Measurements from ENCODE around the gene POLR2J.
A peak's percentile ranks its signal among the peaks of the same experiment; 100 is the strongest.
"Not testable (repeated sequence)": the region's sequence is repeated elsewhere in the genome, so short reads cannot be mapped to it uniquely, and the experiment has no call there.

POLR2J gene

DNA sequence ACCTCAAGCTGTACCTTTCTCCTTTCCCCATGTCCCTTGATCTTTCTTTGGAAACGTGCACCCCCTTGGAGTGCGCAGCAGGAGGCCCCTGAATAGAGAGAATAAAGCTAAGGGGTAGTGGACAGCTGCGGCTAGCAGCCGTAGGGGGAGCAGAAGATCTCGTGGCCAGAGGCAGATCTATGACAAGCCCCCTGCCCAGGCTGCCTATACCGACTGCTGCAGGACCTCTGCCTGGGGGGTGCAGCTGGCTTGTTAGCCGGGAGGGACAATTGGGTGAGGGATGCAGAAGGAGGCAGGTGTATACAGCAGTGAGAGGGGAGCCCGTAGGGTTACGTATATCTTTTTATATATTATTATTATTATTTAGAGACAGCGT lies 475 bp upstream of the POLR2J start:
- not testable (repeated sequence) for H3K36me3 Mint-ChIP-seq; H3K4me1 Mint-ChIP-seq; H3K27ac Mint-ChIP-seq; H3K4me3 Mint-ChIP-seq; H3K9me3 Mint-ChIP-seq; DNase-seq (ENCODE audit: low spot score in 2 of 2); H3K27me3 Mint-ChIP-seq
- peak; percentile 2 for ATAC-seq (ENCODE audit: low read depth)

DNA sequence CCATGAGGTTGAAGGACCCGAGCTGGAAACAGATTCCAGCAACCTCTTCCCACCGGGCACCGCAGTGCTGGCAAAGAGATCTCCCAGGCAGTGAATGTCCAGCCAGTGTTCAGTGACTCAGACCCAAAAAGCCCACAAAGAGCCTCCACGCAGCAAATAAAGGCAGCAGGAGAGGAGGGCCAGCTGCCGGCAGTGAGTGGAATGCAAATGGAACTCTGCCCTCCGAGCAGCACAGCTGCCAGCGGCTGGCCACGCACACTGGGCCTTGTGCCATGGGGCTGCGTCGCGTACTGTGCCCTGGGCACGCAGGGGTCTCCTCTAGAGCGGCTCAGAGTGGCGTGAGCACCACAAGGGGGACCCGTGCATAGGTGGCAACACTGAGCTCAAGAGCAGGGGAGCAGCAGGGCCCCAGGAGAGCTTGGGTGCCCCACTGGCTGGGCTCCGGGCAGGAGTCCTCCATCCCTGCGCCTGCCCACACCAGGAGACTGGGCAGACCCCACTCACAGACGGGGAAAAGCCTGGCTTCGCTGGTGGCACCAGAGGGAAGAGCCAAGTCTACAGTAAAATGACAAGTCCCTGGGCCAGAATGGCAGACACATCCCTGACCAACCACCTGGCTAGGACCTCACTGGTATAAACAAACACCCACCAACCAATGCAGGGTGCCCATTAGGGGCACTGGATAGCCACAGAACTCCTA lies 3.8 kb downstream of the POLR2J start:
- H3K9me3 Mint-ChIP-seq; H3K27ac Mint-ChIP-seq; DNase-seq (ENCODE audit: low spot score in 2 of 2): not testable (repeated sequence)

DNA sequence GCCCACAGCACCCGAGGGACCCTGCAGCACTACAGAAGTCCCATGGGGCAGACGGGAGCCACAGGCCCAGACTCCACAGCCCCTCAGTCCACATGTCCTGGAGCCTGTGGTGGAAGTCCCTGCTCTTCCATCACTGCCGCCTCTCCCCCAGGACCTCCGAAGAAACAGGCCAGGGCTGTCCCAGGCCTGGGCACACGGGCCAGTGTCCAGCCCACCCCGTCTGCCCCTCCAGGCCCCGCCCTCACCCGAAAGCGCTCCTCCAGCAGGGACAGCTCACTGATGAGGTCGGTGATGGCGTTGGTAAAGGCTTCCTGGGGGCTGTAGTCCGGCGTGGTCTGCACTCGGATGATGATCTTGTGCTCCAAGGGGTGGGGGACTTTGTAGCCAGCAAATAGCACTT lies 4.6 kb downstream of the POLR2J start:
- not testable (repeated sequence) for H3K27ac Mint-ChIP-seq; ATAC-seq (ENCODE audit: low read depth); H3K36me3 Mint-ChIP-seq; H3K4me3 Mint-ChIP-seq; DNase-seq (ENCODE audit: low spot score in 2 of 2); H3K27me3 Mint-ChIP-seq; H3K4me1 Mint-ChIP-seq; H3K9me3 Mint-ChIP-seq

More for the DNA sequence above, 3.8 kb downstream of the POLR2J start:
- not testable (repeated sequence) for H3K36me3 Mint-ChIP-seq; ATAC-seq (ENCODE audit: low read depth); H3K4me1 Mint-ChIP-seq; H3K27me3 Mint-ChIP-seq; H3K4me3 Mint-ChIP-seq

DNA sequence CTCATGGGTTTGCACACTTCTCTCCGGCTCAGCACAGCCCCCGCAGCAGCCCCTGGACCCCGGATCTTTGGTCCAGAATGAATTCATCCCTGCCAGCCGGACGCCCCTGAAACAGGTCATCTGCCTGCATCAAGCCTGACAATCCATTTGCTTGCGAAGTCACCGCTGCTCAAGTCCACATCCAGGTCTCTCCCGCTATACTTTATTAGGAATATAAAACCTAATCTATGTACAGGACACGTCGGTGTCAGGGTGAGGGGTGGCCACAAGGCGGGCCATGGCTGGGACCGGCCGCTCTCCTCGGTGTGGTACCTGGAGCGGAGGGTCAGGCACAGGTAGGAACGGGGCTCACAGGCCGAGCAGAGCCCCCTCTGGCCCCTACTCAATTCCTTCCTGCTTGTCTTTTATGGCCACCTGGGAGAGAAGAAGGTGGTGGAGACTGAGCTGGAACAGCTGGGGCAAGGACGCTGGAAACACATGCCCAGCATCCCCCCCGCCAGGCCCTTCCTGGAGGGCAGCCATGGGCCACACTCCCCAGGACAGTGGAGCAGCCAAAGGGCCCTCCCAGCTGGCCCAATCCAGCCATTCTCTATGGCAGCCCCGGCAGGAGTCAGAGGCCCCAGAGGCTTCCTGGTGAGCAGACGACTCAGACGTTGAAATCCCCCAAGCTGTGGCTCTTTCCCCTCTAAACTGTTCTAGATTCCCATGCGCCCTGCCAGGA lies 5.3 kb downstream of the POLR2J start:
- no peaks in the 10 kb centered on the region for H3K4me1 Mint-ChIP-seq
- H3K4me3 Mint-ChIP-seq = no peak overlapping the region
- peaks cover 2% of the 10 kb centered on the region for H3K36me3 Mint-ChIP-seq
- DNase-seq (ENCODE audit: low spot score in 2 of 2) (no peak), ATAC-seq (ENCODE audit: low read depth) (no peak)
- H3K27me3 Mint-ChIP-seq = no peaks in the 10 kb centered on the region
- H3K27ac Mint-ChIP-seq = no peak overlapping the region
- no peaks in the 10 kb centered on the region for H3K9me3 Mint-ChIP-seq

DNA sequence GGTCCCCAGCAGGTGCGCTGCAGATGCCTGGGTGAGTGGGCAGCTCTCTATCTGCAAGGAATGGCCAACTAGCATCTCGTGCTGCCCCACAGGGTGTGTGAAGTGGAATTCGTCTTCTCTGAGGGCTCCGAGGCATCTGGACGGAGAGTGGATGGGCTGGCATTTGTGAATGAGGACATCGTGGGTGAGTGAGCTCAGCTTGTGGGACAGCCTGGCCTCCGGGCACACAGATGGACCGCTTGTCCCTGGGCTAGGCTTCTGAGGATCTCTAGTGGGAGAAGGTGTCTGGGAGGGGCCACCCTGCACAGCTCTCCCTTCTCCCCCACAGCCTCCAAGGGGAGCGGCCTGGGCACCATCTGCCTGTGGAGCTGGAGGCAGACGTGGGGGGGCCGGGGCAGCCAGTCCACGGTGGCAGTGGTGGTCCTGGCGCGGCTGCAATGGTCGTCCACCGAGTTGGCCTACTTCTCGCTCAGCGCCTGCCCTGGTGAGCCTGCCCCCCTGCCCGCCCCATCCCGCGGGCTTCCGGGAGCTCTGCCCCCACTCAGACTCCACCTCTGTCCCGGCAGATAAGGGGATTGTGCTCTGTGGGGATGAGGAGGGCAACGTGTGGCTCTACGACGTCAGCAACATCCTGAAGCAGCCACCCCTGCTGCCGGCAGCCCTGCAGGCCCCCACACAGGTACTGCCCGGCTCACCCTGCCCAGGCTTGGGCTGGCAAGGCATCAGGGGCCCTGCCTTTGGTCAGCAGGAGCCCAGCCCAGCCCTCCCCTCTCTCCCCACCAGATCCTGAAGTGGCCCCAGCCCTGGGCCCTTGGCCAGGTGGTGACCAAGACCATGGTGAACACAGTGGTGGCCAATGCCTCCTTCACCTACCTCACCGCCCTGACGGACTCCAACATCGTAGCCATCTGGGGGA lies 6.3 kb downstream of the POLR2J start:
- no peak overlapping the region for H3K27ac Mint-ChIP-seq
- H3K4me1 Mint-ChIP-seq = no peaks in the 10 kb centered on the region

DNA sequence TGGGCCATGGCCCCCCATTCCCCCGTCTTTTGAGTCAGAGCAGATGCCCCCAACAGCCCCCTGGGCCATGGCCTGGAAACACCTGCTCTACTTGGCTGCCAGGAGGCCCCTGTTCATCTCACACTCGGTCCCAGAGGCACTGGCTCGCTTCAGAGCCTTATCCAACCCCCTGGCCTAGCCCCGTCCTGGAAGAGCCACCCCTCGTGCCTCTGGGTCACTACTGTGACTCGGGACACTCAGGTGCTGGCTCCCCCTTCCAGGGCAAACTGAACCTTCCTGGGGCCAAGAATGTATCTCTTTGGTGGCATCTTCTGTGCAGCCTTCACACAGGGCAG lies 7.0 kb downstream of the POLR2J start:
- no peak overlapping the region for H3K27ac Mint-ChIP-seq
- H3K27me3 Mint-ChIP-seq = no peaks in the 10 kb centered on the region
- ATAC-seq (ENCODE audit: low read depth) = no peak
- H3K36me3 Mint-ChIP-seq = peaks cover 4% of the 10 kb centered on the region
- H3K9me3 Mint-ChIP-seq = no peaks in the 10 kb centered on the region
- no peak for DNase-seq (ENCODE audit: low spot score in 2 of 2)
- H3K4me1 Mint-ChIP-seq = peaks cover 2% of the 10 kb centered on the region
- no peak overlapping the region for H3K4me3 Mint-ChIP-seq

More for the DNA sequence above, 6.3 kb downstream of the POLR2J start:
- ATAC-seq (ENCODE audit: low read depth) = no peak
- H3K27me3 Mint-ChIP-seq = no peaks in the 10 kb centered on the region
- no peak for DNase-seq (ENCODE audit: low spot score in 2 of 2)
- H3K36me3 Mint-ChIP-seq = peaks cover 2% of the 10 kb centered on the region
- H3K9me3 Mint-ChIP-seq = no peaks in the 10 kb centered on the region
- no peak overlapping the region for H3K4me3 Mint-ChIP-seq

DNA sequence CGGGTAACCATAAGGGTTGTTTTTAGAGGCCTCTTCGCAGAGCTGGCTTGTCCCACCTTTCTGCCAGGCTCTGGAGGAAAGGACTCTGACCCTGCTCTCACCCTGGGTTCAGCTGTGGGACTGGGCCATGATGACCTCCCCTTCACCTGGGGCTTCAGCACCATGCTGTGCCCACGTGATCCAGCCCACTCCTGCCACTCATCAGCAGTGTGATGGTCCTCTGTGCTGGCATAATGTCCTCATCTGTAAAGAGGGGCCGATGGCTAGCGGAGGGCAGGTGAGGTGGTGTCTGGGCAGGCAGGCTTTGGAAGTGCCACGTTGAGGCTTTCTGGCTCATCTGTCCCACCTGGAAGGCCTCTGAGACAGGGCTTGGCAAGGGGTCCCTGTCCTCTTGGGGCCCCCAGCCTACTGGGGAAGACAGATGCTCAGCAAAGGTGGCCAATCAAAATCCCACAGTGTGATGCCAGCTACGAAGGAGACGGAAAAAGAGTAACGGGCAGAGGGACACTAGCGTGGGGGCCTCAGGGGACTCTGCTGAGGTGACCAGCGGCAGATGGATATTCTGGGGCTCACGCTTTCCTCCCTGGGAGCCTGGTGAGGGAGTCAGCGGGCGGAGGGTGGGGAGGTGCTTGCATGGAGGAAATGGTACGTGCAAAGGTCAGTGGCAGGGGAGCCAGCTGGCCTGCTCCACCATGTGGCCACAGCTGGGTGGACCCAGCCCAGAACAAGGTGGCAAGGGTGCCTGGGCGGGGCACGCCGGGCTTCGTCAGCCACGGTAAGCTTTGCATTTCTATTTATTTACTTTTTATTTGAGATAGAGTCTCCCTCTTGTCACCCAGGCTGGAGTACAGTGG lies 8.5 kb downstream of the POLR2J start:
- H3K4me3 Mint-ChIP-seq = no peak overlapping the region
- H3K36me3 Mint-ChIP-seq = peaks cover 7% of the 10 kb centered on the region
- H3K4me1 Mint-ChIP-seq = peaks cover 7% of the 10 kb centered on the region
- ATAC-seq (ENCODE audit: low read depth) = no peak
- H3K27me3 Mint-ChIP-seq = no peaks in the 10 kb centered on the region
- no peak for DNase-seq (ENCODE audit: low spot score in 2 of 2)
- H3K9me3 Mint-ChIP-seq = no peaks in the 10 kb centered on the region
- no peak overlapping the region for H3K27ac Mint-ChIP-seq

DNA sequence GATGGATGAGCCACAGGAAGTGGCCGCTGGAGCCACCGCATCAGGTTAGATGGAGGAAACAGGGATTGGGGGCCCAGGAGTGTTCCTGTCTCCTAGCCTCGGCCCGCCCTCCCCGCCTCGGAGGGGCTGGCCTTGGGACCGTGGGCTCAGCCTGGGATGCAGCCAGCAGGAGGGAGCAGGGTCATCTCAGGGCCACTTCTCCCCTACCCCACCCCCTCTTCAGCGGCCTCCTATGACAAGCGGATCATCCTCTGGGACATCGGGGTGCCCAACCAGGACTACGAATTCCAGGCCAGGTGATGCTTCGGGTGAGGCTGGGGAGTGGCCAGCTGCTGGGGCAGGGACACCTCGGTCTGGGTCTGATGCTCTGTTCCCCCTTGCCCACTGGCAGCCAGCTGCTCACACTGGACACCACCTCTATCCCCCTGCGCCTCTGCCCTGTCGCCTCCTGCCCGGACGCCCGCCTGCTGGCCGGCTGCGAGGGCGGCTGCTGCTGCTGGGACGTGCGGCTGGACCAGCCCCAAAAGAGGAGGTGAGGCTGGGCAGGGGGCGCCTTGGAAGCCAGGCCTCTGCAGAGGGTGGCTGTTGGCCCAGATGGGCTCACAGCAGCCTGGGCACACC lies 9.3 kb downstream of the POLR2J start:
- no peak for ATAC-seq (ENCODE audit: low read depth)
- Mint-ChIP-seq H3K27me3 (no peaks in the 10 kb centered on the region), H3K4me1 (peaks cover 7% of the 10 kb centered on the region), H3K36me3 (peaks cover 7% of the 10 kb centered on the region), H3K27ac (no peak overlapping the region), H3K9me3 (no peaks in the 10 kb centered on the region), H3K4me3 (no peak overlapping the region)
- no peak for DNase-seq (ENCODE audit: low spot score in 2 of 2)

DNA sequence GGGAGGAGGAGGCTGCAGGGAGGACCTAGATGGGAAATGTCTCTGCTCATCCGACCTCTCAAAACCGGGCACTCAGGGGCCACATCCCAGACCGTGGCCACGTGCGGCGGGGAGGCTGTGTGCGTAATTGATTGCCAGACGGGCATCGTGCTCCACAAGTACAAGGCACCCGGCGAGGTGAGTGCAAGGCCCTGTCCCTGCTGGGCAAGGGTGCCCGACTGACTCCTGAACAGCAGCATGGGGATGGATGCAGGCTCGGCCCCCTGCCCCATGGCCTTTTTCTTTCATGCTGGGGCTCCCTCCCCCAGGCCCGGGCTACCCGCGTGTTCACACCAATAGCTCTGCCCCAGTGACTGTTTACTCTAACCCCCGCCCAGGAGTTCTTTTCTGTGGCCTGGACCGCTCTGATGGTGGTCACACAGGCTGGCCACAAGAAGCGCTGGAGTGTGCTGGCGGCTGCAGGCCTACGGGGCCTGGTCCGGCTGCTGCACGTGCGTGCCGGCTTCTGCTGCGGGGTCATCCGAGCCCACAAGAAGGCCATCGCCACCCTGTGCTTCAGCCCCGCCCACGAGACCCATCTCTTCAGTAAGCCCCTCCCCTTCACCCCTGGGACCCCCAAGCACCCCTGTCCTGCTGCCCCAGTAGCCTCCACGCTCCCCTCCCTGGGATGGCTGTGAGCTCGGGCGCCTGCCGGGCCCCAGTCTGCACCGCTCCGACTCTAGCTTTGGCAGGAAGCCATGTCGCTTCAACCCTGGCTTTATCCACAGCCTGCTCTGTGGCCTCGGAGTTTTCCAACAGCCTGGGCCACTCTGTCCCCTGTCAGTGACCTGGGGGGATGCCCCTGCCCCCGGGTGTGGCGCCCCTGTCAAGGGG lies 10.0 kb downstream of the POLR2J start:
- Mint-ChIP-seq H3K27ac (no peak overlapping the region), H3K4me1 (peaks cover 10% of the 10 kb centered on the region), H3K36me3 (peaks cover 7% of the 10 kb centered on the region), H3K27me3 (no peaks in the 10 kb centered on the region), H3K4me3 (no peak overlapping the region), H3K9me3 (no peaks in the 10 kb centered on the region)
- DNase-seq (ENCODE audit: low spot score in 2 of 2) = no peak
- ATAC-seq (ENCODE audit: low read depth) = no peak

DNA sequence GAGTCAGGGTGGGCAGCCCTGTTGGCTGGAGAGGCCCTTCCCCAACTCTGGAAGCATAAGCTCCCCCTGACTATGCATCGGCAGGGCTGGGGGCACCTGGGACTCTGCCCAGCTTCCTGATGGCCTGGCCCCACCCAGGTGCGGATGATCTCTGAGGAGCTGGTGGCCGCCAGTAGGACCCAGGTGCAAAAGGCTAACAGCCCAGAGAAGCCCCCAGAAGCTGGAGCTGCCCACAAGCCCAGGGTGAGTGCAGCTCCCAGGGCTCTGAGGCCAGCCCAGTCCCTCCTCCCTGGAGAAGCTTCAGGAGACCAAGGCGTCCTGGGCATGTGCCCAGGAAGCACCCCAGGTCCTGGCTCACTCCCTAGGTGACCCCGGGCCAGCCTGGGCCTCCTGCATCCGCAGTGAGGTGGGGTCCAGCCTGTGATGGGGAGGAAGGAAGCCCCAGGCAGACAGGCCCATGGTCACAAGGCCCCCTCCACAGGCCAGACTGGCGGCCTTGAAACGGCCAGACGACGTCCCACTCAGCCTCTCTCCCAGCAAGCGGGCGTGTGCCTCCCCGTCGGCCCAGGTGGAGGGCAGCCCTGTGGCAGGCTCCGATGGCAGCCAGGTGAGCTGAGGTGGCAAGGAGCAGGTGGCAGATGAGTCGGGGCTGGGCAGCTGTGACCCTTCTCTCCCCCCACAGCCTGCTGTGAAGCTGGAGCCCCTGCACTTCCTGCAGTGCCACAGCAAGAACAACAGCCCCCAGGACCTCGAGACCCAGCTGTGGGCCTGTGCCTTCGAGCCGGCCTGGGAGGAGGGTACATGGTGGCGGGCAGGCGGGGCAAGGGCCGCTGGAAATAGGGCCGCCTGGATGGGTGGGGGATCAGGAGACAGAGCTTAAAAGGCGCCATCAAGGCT lies 10.9 kb downstream of the POLR2J start:
- ATAC-seq (ENCODE audit: low read depth) = no peak
- H3K4me3 Mint-ChIP-seq = no peak overlapping the region
- no peaks in the 10 kb centered on the region for H3K9me3 Mint-ChIP-seq
- H3K36me3 Mint-ChIP-seq = peaks cover 7% of the 10 kb centered on the region
- H3K27me3 Mint-ChIP-seq = no peaks in the 10 kb centered on the region
- no peak overlapping the region for H3K27ac Mint-ChIP-seq
- H3K4me1 Mint-ChIP-seq = peaks cover 10% of the 10 kb centered on the region
- no peak for DNase-seq (ENCODE audit: low spot score in 2 of 2)

DNA sequence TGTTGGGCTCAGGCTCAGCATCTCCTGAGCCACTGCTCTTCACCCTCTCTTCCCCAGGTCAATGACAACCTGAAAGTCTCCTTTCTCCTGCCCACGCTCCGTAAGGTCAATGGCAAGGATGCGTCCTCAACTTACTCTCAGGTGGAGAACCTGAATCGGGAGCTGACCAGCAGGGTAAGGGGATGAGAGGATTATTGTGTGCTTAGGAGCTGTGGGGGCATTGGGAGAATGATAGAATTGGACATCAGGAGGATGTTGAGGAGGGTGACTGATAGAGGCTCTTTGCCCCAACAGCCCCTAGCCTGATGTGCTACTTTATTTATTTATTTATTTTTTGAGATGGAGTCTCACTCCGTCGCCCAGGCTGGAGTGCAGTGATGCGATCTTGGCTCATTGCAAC lies 12.6 kb downstream of the POLR2J start:
- no peak overlapping the region for H3K27ac Mint-ChIP-seq

More for the DNA sequence above, 12.6 kb downstream of the POLR2J start:
- Mint-ChIP-seq H3K4me1 (peaks cover 12% of the 10 kb centered on the region), H3K4me3 (peak overlapping the region; percentile 74), H3K36me3 (peaks cover 5% of the 10 kb centered on the region), H3K9me3 (no peaks in the 10 kb centered on the region), H3K27me3 (no peaks in the 10 kb centered on the region)
- ATAC-seq (ENCODE audit: low read depth) (no peak), DNase-seq (ENCODE audit: low spot score in 2 of 2) (no peak)

Data from memory B cell (primary cell).